LoVo (cell line): Measurements from ENCODE around the gene WWOX.

ENCODE experiments used
- DNase-seq: peaks from one replicate; pipeline ENCODE4 v3.0.0-alpha.2; 2016; ENCODE audit warnings: low spot score

WWOX gene

DNA sequence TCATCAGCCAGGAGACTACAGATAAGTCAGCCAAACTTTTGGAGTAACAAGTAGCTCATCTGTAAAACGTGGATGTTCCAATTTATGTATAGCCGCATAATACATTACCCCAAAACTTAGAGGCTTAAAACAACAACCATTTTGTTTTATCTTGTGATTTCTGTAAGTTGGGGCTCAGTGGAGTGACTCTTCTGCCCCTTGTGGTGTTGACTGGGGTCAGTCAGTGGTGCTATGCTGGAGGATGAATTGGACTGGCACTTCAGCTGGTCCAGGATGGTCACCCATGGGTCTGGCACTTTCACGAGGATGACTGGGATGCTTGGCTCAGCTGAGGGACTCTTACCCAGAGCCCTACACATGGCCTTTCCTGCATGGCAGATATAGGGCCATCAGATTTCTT, 172.5 kb downstream of the WWOX start:
- no peak for DNase-seq

DNA sequence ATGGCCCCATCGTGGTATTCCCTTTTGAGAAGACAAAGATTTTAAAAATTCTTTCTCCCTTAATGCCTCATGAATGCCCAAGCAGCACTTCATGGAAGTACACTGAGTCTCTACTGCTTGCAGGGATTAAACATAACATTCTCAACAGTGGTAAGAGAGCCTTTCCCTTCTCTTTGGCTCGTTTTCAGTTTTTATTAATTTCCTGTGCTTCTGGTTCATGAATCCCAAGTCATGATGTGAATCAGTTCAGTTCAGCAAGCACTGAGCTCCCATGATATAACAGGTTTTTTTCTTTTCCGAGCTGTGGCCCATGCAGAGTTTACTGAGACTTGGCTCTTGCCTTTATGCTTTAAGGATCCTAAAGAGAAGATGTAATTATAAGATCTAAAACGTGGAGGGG, 175.3 kb downstream of the WWOX start:
- DNase-seq: no peak

DNA sequence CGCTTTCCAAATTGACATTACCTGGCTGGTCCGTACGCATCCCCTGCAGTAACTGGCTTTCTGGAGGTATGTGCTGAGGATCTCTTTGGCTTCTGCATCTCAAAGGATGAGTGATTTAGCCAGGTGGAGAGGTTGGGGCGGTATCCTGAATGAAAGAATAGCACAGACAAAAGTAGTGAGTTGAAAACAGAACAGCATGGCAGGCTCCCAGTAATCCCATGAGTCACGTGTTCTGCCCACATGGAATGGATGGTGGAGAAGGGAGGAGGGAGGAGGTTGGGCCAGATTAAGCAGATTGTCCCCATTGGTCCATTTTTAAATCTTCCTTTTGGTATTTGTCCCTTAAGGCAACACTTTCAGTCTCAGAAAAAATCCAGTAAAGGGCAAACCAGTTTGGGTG, 176.0 kb downstream of the WWOX start:
- no peak for DNase-seq

DNA sequence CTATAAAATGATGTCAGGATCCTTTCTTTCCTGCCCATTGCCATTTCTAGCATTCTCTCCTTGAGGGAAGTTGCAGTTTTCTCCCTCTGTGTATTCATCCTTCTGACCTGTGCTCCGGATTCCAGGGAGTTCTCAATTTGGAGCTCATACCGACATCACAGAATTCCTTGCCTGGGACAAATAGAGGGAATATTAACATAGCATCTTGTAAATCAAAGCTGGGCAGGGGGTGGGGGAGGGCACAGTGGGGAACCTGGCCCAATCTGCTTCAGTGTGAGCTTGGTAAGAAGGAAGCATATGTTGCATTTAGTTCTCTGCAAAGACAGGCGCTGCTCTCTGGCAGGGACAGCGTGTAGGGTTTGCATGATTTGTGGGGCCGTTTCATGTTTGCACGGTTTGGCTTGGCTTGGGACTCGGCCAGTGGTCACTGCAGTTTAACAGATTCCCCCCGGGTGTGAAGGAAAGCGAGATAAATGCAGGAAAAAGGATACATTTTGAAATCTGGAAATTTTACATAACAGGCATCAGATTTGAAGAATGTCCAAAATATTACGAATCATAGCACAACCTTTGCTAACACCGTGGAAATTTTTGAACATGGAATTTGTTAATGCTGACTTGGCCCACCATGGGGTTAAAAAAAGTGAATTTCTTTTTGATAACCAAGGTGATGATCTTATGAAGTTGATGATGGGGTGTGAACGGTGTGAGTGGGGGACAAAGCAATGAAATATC, 178.0 kb downstream of the WWOX start:
- no peak for DNase-seq

DNA sequence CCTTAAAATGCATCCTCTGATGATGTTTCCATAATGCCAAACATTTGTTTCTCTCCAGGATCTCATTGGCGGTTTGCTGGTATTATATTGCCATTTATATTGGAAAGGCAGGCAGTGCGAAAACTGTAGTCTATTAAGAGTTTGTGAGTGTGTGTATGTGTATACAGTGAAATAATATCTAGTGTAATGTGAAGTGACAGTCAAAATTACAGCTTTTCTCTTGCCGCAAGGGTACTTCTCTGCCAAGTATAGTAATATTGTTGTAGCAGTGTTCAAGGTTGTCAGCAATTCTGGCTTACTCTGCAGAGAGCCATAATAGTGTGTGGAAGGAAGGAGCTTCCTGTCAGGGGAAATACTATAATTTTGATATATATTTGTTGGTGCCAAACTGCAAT, 178.6 kb downstream of the WWOX start:
- DNase-seq: no peak

DNA sequence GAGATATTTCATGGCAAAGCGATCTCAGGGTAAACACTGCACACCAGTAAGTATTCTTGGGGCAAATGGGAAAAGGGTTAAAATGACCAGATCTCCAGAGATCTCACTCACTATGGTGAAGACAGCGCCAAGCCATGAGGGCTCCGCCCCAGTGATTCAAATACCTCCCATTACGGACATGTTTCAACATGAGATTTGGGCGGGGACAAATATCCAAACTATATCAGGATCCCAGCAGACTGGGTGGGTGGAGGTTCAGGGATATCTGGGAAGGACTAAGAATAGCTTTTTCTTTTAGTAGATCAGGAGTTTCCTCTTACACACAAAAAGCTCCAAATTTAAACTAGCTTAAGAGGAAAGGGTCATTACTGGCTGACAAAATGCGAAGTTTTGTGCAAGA, 181.7 kb downstream of the WWOX start:
- no peak for DNase-seq

DNA sequence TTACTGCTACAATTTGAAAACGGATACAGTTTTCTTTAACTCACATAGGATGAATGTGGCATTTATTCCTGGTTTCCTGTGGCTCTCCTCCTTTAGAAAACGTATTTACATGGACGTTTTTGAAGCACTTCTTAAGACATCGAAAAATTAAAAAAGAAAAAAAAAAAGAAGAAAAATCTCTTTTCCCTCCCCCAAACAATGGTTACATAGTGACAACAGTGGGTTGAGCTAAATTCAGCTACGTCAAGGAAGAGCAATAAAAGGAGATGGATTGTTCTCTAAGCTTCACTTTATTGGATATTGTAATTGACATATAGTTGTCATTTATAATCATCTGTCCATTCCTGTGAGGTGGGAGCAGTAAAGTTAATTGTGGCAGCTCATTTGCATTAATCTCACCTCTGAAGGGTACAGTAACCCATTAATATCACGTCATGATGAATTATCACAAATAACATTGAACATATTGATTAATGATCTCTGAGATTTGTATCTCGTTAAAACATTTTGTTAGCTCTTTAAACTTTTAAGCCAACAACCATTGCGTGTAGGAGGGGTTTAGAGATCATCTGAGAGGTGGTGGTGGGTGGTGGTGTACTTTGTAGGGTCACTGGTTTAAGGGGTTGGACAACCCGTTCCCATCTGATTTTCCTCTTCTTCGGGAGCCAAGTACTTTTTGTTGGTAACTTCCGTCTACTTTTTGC, 184.2 kb downstream of the WWOX start:
- DNase-seq: no peak

DNA sequence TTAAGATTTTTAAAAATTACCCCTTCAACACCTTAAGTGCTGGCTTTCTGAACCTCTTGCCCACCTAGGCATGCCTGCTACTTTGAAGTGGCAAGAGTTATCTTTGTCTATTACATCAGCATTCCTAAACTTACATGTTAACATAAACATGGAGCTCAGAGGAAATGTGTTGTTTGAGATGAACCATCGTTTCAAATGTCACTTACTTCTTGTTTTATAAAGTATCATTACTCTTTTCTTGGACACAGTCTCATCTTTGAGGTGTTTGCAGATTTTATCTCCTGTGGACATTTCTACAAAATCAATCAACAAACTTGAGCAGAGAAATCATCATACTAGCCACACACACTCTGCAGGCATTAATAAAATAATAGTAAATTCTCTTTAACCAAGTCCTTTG, 184.9 kb downstream of the WWOX start:
- no peak for DNase-seq

DNA sequence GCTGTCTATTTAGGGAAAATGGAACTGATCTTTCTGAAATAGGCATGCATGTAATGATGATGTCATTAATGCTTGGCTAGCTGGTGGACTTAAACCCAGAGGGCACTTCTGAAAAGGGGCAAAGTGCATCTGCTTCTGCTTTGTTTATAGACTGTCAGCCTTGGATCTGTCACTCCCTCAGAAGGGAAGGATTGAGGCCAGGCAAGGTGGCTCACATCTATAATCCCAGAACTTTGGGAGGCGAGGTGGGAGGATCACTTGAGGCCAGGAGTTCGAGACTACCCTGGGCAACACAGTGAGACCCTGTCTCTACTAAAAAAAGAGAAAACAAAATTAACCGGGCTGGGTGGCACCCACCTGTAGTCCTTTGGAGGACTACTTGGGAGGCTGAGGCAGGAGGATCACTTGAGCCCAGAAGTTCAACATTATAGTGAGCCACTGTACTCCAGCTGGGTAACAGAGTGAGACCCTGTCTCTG, 185.5 kb downstream of the WWOX start:
- no peak for DNase-seq

DNA sequence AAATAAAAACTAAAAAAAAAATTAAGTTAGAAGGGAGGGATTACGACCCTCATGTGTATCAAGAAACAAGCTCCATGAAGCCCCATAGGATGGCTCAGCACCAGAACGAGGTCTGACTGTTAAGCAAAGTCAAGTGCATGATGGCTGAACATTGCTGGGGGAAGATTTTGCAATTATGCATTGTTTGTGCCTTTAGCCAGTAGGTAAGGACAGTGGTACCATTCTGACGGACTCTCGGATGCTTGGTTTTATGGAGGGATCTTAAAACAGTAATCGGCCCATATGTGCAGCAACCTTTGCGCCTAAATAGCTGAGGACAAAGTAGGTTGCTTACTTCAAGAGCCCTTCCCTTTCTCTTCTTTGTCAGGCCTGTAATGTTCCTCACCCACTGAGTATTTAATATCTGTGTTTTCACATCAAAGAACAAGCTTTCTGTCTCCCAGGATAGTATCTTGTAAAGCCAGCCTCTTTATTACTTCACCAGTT, 186.0 kb downstream of the WWOX start:
- DNase-seq: no peak

DNA sequence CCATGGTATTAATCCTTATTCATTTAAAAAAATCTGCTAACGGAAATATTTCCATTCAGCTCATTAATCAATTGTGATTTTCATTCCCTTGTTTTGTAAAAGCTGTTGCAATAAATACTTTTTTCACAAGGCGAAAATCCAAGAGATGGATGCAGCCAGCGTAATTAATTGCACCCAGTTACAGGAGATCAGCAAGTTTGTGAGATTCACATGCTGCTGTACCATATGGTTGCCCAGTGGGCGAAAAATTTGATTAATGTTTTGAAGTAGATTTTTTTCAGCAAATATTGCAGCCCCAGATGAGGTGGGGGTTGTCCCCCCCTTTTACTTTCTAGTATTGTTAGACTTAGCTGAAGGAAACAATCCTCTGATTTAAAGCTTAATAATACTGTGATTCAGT, 186.6 kb downstream of the WWOX start:
- no peak for DNase-seq

DNA sequence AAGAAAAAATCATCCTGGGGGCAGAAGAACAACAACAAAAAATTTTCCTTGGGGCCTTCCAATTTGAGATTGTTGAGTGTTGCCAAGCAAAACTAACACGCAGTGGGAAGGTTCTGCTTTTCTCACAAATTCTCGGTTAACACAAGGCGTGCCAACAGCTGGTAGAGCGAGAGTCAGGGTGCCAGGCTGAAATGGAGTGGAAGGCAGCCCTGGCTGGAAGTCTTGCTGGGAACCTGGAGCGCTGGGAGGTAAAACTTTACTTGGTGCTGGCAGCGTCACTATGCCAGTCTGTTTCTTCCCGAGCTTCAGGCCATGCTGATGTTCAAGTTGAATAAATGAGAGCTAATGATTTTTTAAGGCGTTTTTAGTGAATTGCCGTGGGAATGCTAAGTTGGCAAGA, 189.4 kb downstream of the WWOX start:
- no peak for DNase-seq

DNA sequence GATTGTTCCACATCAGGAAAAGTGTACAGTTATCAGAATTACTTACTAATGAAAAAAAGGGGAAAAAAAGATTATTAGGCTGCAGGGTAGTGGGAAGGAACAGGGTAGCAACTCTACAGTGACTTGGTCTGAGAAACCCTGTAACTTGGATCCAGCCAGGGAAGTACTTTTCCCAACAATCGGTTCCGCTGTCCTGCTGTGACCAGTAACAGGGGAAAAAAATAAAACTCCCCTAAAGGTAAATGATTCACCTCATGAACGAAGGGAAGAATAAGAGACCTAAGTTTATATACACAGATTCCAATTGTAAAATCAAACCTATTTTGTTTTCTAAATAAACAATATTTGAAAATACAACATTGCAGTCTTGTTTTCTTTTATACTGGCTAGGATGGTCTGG, 189.9 kb downstream of the WWOX start:
- DNase-seq: no peak

DNA sequence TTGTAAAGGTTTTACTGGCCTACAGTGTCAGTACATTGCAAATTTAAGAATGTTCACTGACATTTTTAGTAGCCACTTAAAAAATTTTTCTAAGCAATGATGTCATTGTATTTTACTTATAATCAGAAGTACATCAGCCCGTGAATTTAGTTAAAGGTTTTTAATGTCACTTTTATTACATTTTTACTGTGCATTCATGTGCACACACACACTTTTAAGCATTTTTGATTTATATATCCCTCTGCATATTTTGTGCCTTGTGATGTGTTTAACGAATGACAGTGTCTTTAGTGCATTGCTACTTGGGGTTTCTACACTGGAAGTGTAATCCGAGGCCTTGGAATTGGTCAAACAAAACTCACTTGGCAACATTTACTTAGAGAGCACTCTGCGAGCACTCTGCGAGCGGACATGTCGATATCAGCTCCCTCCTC, 190.4 kb downstream of the WWOX start:
- no peak for DNase-seq

DNA sequence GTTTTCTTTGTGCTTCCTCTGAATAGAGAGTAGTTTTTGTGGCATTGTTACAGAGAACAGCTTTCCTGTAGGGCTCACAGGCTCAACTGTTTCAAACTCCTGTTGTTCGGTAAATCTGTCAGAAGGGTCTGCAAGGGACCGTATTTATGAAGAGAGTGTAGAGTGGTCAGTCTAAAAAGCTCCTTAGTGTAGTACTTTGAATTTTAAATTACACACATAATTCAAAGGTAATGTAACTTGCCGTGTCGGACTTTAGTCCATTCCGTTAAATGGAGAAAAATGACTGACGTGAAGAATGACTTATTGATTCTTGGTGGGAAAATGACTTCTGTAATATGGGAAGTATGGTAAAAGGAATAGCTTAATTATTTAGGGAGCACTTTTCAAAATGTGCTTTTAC, 190.9 kb downstream of the WWOX start:
- DNase-seq: no peak

DNA sequence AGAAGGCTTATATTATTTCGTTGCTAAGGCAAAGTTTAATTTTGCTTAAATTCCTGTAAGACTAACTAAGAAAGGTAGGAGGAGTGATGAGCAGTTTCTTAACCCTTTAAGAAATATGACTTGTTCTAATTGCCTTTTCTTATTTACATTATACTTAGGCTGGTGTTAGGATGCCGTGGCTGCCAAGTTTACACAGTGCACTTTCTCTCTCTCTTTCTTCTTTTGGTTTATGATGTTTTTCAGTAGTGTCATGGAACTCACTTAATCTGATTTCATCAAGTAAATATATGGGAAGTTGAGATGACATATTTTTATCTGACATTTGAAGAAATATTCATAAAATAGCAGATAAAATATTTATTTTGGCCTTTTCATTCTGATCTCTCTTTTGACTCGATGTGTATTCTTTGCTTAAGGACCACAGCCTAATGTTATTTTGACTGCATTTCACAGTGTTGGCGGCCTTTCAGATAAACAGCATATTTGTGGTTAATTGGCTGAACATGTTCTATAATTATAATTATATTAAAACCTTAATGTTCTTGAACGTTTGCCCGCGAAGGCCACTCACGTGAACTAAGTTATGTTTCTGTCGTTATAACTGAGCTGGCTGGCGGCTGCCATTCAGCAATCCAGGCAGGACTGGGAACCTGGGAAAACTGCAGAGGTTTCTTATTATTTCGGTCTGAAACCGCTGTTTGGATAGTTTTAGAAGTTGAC, 191.6 kb downstream of the WWOX start:
- no peak for DNase-seq

DNA sequence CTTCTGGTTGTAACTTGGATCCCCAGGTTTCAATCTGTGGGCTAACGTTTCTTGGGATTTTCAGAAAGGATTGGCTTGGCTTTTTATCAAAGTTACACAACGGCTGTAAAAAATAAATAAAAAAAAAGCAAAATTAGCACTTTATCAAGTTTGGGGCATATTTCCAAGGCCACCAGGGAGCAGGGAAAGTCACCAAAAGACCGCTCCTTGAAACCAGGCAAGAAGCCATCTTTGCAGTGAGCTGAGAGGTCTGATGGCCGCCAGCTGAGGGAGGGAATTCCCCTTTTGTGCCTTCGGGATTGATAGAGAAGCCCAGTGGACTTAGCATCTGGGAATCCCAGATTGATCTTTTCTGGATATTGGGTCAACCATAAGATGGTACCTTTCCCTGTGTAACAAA, 192.2 kb downstream of the WWOX start:
- no peak for DNase-seq

DNA sequence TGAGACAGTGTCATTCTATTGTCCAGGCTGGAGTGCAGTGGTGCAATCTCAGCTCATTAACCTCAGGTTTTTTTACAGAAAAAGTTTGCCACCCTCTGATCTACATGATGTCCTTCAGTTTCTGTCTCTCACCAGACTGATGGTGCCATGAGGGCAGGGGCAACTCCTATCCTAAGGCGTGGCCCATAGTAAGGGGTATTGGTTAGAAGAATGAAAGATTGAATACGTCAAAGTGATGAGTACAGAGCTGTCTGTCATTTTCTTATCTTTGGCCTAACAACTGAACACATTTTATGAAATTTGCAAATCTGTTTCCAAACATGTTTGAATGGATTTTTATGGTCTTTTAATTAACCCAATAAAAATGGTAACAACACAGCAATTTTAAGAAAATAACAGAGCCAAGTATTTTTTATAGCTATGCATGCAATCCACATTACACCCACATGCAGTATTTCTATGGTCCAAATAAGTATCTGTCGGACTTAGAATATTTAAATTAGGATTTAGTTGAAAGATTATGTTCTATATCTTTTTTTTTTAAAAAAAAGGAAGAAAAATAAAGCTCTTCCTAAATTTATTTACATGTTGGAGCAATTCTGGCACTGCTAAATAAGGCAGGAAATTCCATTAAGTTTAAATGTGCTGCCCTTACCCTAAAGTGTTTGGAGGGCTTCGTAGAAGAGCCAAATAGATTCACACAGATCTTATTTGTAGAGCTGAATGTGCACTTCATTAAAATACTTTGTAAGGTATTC, 192.8 kb downstream of the WWOX start:
- DNase-seq: no peak

DNA sequence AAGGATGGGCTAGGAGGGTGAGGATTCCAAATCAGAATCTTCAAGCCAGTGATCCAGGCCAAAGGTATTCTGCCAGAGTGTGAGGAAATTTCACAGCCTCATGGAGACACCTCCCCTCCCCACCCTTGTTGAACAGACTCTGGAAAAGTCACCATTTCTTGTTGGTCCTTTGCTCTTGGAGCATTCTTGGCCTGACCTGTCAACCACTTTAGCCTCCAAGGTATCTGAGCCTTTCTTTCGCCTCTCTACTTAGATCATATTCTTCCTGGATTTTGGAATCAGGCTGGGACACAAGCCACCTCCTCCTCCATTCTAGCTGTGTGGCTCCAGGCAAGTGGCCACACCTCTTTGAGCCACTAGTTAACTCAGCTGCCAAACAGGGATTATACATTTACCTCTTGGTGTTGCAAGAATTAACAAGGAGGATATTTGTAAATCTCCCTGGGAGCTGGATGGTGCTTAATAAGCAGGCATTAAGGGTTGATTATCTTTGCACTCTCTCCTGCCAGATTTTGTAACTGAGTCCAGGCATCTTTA, 193.5 kb downstream of the WWOX start:
- DNase-seq: no peak

DNA sequence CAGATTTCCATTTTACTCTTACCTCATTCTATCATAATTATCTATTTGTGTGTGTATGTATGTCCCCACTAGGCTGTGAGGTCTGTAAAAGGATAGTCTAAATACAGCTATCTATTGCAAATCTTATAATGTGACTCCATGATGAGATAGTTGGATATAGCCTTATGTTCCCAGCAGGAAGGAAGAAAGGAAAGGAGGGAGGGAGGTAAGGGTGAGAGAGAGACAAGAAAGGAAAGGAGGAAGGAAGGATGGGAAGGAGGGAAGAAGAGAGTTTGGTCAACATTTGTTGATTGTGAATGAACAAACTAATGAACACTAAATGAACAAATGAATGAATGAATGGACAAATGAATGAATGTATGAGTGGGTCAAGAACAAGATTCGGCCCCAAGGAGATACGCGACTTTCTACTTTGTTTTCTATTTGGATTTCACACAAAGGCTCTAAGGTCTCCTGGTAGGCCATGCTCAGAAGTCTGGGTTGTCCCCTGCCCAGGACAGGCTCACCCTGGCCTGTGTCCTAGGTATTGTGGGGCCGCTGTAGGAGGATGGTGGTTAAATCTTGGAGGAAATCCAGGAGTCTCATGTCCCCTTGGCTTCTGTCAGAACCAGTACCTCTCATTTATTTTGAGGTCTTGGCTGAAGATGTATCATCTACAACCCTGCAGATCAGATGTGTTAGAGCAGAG, 195.2 kb downstream of the WWOX start:
- DNase-seq: no peak

DNA sequence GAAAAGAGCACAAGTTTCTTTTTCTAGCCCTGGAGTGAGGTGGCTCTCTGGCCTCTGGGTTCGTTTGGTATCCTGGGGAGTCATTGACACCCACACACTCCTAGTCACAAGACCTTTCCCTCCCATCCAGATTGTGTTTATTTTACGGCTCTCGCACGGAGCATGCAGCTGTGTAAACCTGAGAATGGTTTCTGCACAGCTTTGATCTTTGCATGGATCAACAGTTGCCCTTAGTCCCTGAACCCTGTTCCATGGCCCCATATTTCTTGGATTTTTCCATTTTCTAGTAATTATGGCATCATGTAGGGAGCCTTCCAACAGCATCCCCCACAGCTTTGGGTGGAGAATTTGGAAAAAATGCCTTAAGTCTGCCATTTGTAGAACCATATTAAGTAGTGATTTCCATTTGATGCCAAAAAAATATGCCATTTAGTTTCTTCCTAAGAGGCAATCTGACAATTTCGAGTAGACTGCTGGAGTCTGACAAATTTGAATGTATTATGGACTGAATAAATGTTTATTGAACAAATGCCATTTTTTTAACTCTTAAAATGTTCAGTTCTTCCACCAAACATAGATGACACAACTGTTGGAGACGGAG, 197.7 kb downstream of the WWOX start:
- no peak for DNase-seq
